T47D (cell line): ENCODE measurements around the gene CA7.

ENCODE experiments used
- DNase-seq, 2 experiments: peaks; one replicate each; pipeline versions ENCODE4 v3.0.0 to v3.0.0-alpha.2; 2011 to 2012; ENCODE audit warnings: low read depth in 1 of 2, low spot score in 1 of 2
- JUND ChIP-seq: IDR thresholded peaks from 2 replicates; pipeline ENCODE4 v1.6.1; 2012; ENCODE audit warnings: low read depth
- in situ Hi-C: cut with HindIII; loops from 2 replicates; pipeline ENCODE4 v1.10.0; 2016; ENCODE audit warnings: low sequenced_read_pairs, low pct_unique_long_range_greater_than_20kb

The CA7 gene

GRCh38 chr16:66844342-66845079 lies at the start of gene CA7:
Gene CA7, plus strand, starts transcription at chr16:66844414. Its CDS starts 74 bp downstream, at chr16:66844488.
- no peak for TF ChIP-seq JUND
- in situ Hi-C loops = no loop called here
- no peak for DNase-seq

DNA sequence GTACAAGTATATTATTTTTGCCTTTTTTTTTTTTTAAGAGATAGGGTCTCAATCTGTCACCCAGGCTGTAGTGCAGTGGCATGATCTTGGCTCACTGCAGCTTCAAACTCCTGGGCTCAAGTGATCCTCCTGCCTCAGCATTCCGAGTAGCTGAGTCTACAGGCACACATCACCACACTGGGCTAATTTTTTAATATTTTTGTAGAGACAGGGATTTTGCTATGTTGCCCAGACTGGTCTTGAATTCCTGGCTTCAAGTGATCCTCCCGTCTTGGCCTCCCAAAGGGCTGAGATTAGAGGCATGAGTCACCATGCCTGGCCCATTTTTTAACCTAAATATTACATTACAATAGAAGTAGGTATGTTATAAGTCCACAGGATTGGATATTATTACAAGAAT lies 46.1 kb upstream of the CA7 start:
- in situ Hi-C loops = no loop called here
- DNase-seq = no peak
- no peak for TF ChIP-seq JUND

- TF ChIP-seq JUND = no peak
- DNase-seq = no peak
- in situ Hi-C loops = no loop called here
Measured at GRCh38 chr16:66800856-66801255, 43.4 kb upstream of the CA7 start.

DNA sequence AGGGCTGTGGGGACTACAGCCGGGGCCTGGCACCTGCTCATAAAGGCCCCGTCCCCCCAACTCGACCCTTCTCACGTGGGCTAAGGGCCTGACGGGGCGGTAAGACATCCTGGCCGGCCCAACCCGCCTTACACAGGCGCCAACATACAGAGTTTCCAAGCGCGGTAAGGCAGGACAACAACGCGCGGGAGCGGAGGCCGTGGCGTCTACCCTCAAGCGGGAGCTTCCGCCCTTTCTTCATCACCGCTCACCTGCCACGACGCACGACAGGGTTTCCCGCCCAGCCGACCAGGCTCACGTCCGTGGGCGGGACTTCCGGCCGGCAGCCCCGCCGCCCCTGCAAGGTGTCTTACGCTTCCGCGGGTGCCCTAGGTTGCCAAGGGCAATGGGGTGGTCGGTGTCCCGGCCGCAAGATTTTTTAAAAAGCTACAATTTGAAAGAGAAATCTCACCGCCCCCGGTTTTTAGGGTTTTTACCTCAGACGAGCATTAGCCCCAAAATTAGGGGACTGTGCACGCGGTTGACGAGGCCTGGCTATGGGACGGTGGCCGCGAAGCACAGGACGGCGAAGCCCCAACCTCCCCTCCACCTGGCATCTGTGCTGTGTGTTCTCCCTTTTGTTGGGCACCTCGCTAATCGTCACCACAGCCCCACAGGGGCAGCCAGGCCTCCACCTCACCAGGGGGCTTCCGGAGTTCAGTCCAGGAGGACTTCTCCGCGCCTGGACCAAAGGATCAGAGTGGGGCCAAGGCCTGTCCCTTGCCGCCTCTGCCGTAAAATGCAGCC lies 42.7 kb upstream of the CA7 start, which contains the start of gene TERB1:
Gene TERB1 (minus strand): TSS at position 265 of the 786 bp plus-strand sequence. CDS start 4,786 bp downstream, outside the sequence.
- in situ Hi-C loops = no loop called here
- no peak for DNase-seq
- no peak for TF ChIP-seq JUND

DNA sequence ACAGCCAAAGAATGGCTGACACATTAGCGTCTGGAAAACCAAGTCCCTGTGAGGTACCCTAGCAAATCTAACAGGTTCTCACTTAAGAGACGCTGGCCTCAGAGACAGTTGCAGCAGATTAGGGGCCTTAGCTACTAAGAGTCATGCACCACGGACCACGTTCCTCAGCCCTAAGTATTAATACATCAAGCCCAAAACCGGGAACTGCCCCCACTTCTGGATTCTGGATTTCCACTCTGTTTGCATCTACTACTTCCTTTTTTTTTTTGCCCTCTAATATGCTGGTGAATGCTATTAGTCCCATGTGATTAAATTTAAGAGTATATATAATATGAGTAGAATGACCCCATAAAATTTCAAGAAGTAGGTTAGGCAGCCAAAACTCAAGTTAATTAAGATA lies 42.1 kb upstream of the CA7 start:
- TF ChIP-seq JUND = no peak
- in situ Hi-C loops = no loop called here
- DNase-seq = no peak

DNA sequence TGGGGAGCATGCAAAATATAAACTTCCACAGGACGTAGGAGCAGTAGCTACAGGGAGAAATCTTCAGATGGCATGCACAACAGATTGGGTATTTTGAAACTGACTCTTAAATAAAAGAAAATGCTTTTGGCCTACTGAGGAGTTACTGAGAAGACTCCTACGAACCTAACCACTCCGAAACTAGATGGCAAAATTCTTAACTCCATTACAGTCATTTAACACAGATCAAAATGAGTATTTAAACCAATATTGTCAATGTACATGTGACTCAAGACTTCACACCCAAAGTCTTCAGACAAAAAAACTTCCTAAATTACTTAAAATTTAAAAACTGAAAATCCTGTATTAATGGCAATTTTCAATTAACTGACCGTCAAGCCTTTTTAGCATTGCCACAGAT lies 34.4 kb upstream of the CA7 start:
- TF ChIP-seq JUND = no peak
- in situ Hi-C loops = no loop called here
- DNase-seq = no peak

DNA sequence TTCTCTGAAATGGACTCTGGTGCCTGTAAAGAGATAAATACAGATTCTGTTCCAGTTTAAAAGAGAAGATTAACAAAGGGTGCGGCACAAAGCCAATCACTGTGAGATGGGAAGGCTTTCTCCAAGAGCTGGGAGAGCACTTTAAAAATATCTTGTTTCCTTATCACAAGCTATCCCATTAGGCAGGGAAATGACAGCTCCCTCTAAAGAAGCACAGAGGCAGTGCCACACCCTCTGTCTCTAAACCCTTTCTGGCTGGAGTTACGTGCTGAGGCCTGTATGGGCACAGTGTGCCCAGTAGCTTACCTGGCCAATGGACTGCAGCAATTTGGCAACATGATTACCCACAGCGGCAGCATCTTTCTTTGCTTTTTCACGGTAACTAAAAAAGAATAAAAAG lies 33.8 kb upstream of the CA7 start:
- no peak for DNase-seq
- TF ChIP-seq JUND = no peak
- in situ Hi-C loops = no loop called here

- TF ChIP-seq JUND = no peak
- DNase-seq = no peak
- in situ Hi-C loops = no loop called here
Measured at GRCh38 chr16:66811043-66811442, 33.2 kb upstream of the CA7 start.

DNA sequence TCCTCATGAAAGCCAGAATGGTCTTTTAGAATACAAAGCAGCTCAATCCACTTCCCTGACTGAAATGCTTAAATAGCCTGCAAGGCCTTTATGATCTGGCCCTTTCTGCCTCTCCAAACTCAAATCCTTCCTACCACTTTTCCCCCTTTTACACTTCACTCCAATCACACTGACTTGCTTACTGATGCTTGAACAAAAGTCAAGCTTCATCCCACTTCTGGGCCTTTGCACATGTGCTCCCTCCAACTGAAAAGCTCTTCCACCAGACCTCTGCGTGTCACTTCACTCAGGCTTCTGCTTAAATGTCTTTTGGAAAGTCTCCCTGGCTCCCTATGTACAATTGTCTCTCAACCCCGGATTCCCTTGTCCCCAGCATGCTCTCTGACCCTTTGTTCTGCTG lies 29.5 kb upstream of the CA7 start:
- DNase-seq = no peak
- no peak for TF ChIP-seq JUND
- in situ Hi-C loops = no loop called here

GRCh38 chr16:66824006-66824405 lies 20.2 kb upstream of the CA7 start:
- in situ Hi-C loops = no loop called here
- no peak for DNase-seq
- TF ChIP-seq JUND = no peak

- DNase-seq = peak; percentile 82 to 85
- in situ Hi-C loops = no loop called here
Measured at GRCh38 chr16:66830422-66831404, 13.5 kb upstream of the CA7 start, which contains the start of gene NAE1. Gene NAE1, minus strand, starts transcription at chr16:66830976. Its CDS starts 77 bp downstream, at chr16:66830899.

GRCh38 chr16:66832190-66832589 lies 12.0 kb upstream of the CA7 start:
- in situ Hi-C loops = no loop called here
- DNase-seq = no peak
- TF ChIP-seq JUND = no peak

More at GRCh38 chr16:66830422-66831404, 13.5 kb upstream of the CA7 start, which contains the start of gene NAE1:
- no peak for TF ChIP-seq JUND
